Measurements from ENCODE around the gene TNS1. TPM values are rescaled to one million over a fixed set of nuclear protein-coding genes. Genes with fewer than 3 reads are reported as not detected.

The TNS1 gene
- total RNA-seq, 1 experiment from 2014 or later = 6.2 TPM

DNA sequence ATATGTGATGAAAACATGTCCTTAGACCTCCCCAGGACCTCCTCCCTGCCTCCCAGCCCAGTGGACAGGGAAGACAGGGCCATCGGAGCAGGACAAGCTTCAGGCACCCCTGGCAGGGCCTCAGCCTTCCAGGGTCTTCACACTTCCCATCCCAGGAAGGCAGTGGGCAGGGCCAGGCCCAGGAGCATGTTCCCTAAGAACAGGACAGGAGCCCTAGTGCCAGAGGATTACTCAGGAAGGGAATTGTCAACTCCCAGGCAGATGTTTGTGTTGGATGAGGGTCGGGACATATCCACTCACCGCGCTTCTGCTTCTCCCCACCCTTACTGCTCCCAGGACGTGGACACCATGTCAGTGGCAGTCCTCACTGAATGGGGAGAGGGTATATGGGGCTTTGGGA lies 138.9 kb downstream of the TNS1 start:
- POLR2A ChIA-PET = no interaction called here
- no peak for DNase-seq (ENCODE audit: low read depth, low spot score)
- no TSS peak for BruUV-seq (replicated peaks)
- Histone ChIP-seq H3K36me3 (ENCODE audit: control insufficient read depth in 1 of 2, insufficient read depth in 2 of 2, low read length in 2 of 2) (no peaks in the 10 kb centered on the region), H3K9me2 (ENCODE audit: insufficient read depth) (no peaks in the 10 kb centered on the region), H3K9ac (ENCODE audit: low read length) (no peak overlapping the region), H2AFZ (ENCODE audit: low read depth, low read length, poor library complexity, severe bottlenecking) (no peak overlapping the region), H3K4me1 (ENCODE audit: control insufficient read depth in 1 of 2, insufficient read depth in 2 of 2, low read length in 2 of 2) (peaks cover 4 to 8% of the 10 kb centered on the region in 2 experiments; a peak in 3 of 4 replicates), H3K4me2 (ENCODE audit: low read length) (no peak overlapping the region), H3K27me3 (ENCODE audit: insufficient read depth, low read length) (no peaks in the 10 kb centered on the region), H4K20me1 (ENCODE audit: insufficient read depth) (no peaks in the 10 kb centered on the region), H3K4me3 (replicated peaks in 1 of 2; ENCODE audit: low read depth in 1 of 2, low read length in 2 of 2) (no peak overlapping the region), H3K79me2 (ENCODE audit: insufficient read depth, low read length) (no peaks in the 10 kb centered on the region), H3K9me3 (ENCODE audit: control insufficient read depth in 1 of 2, insufficient read depth in 1 of 2, low read depth in 1 of 2, low read length in 2 of 2) (no peaks in the 10 kb centered on the region), H3K27ac (ENCODE audit: low read depth, low read length) (no peak overlapping the region)
- TF ChIP-seq, protein P1, sequence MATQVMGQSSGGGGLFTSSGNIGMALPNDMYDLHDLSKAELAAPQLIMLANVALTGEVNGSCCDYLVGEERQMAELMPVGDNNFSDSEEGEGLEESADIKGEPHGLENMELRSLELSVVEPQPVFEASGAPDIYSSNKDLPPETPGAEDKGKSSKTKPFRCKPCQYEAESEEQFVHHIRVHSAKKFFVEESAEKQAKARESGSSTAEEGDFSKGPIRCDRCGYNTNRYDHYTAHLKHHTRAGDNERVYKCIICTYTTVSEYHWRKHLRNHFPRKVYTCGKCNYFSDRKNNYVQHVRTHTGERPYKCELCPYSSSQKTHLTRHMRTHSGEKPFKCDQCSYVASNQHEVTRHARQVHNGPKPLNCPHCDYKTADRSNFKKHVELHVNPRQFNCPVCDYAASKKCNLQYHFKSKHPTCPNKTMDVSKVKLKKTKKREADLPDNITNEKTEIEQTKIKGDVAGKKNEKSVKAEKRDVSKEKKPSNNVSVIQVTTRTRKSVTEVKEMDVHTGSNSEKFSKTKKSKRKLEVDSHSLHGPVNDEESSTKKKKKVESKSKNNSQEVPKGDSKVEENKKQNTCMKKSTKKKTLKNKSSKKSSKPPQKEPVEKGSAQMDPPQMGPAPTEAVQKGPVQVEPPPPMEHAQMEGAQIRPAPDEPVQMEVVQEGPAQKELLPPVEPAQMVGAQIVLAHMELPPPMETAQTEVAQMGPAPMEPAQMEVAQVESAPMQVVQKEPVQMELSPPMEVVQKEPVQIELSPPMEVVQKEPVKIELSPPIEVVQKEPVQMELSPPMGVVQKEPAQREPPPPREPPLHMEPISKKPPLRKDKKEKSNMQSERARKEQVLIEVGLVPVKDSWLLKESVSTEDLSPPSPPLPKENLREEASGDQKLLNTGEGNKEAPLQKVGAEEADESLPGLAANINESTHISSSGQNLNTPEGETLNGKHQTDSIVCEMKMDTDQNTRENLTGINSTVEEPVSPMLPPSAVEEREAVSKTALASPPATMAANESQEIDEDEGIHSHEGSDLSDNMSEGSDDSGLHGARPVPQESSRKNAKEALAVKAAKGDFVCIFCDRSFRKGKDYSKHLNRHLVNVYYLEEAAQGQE (IDR thresholded peaks at IDR 0.05; ENCODE audit: low read depth) = no peak
- TF ChIP-seq EZH2phosphoT487 (IDR thresholded peaks at IDR 0.05; ENCODE audit: borderline replicate concordance) (no peak), POLR2A (IDR thresholded peaks at IDR 0.05; ENCODE audit: borderline replicate concordance, extremely low read depth, insufficient read depth, insufficient read length) (no peak), YY1 (IDR thresholded peaks at IDR 0.05; ENCODE audit: extremely low read depth, insufficient replicate concordance, low read depth, low read length) (no peak)
- RAD21 ChIA-PET (ENCODE audit: low non-redundant PET in 1 of 2, low total read pairs in 2 of 2, uncharacterized antibody in 2 of 2, unreplicated experiment in 2 of 2) = no interaction called here
- CTCF ChIA-PET = no interaction called here
- ATAC-seq = no peak
- intact Hi-C loops (cut with micrococcal nuclease) = no loop called here

- intact Hi-C loops (cut with micrococcal nuclease) = no loop called here
- H3K4me2 ChIP-seq (ENCODE audit: low read length) = no peak overlapping the region
- ATAC-seq = no peak
- no peak overlapping the region for H3K4me3 ChIP-seq (replicated peaks in 1 of 2; ENCODE audit: low read depth in 1 of 2, low read length in 2 of 2)
- H2AFZ ChIP-seq (ENCODE audit: low read depth, low read length, poor library complexity, severe bottlenecking) = no peak overlapping the region
- H4K20me1 ChIP-seq (ENCODE audit: insufficient read depth) = no peaks in the 10 kb centered on the region
- no peaks in the 10 kb centered on the region for H3K9me2 ChIP-seq (ENCODE audit: insufficient read depth)
- no peak for DNase-seq (ENCODE audit: low read depth, low spot score)
- H3K79me2 ChIP-seq (ENCODE audit: insufficient read depth, low read length) = no peaks in the 10 kb centered on the region
- no peaks in the 10 kb centered on the region for H3K27me3 ChIP-seq (ENCODE audit: insufficient read depth, low read length)
- no TSS peak for BruUV-seq (replicated peaks)
- CTCF ChIA-PET = no interaction called here
- no peaks in the 10 kb centered on the region for H3K36me3 ChIP-seq (ENCODE audit: control insufficient read depth in 1 of 2, insufficient read depth in 2 of 2, low read length in 2 of 2)
- POLR2A ChIA-PET = no interaction called here
- TF ChIP-seq, protein P2, sequence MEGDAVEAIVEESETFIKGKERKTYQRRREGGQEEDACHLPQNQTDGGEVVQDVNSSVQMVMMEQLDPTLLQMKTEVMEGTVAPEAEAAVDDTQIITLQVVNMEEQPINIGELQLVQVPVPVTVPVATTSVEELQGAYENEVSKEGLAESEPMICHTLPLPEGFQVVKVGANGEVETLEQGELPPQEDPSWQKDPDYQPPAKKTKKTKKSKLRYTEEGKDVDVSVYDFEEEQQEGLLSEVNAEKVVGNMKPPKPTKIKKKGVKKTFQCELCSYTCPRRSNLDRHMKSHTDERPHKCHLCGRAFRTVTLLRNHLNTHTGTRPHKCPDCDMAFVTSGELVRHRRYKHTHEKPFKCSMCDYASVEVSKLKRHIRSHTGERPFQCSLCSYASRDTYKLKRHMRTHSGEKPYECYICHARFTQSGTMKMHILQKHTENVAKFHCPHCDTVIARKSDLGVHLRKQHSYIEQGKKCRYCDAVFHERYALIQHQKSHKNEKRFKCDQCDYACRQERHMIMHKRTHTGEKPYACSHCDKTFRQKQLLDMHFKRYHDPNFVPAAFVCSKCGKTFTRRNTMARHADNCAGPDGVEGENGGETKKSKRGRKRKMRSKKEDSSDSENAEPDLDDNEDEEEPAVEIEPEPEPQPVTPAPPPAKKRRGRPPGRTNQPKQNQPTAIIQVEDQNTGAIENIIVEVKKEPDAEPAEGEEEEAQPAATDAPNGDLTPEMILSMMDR (IDR thresholded peaks at IDR 0.05 in 2 of 3, conservative IDR thresholded peaks at IDR 0.05 in 1 of 3; ENCODE audit: borderline replicate concordance in 1 of 3, insufficient read depth in 1 of 3, low read depth in 2 of 3, low read length in 2 of 3) = no peak
- no peak for TF ChIP-seq ATF3 (IDR thresholded peaks at IDR 0.05)
- no peaks in the 10 kb centered on the region for H3K4me1 ChIP-seq (ENCODE audit: control insufficient read depth in 1 of 2, insufficient read depth in 2 of 2, low read length in 2 of 2)
- H3K27ac ChIP-seq (ENCODE audit: low read depth, low read length) = no peak overlapping the region
- no peaks in the 10 kb centered on the region for H3K9me3 ChIP-seq (ENCODE audit: control insufficient read depth in 1 of 2, insufficient read depth in 1 of 2, low read depth in 1 of 2, low read length in 2 of 2)
- RAD21 ChIA-PET (ENCODE audit: low non-redundant PET in 1 of 2, low total read pairs in 2 of 2, uncharacterized antibody in 2 of 2, unreplicated experiment in 2 of 2) = no interaction called here
- no peak overlapping the region for H3K9ac ChIP-seq (ENCODE audit: low read length)
Measured at GRCh38 chr2:217861334-217861877, 141.4 kb downstream of the TNS1 start.

Measured in HCT116 (cell line).